NT2/D1 (cell line): ENCODE data around the gene DOK6.
"Not testable (repeated sequence)": the region's sequence is repeated elsewhere in the genome, so short reads cannot be mapped to it uniquely, and the experiment has no call there.

Experiments used
- DNase-seq: peaks from one replicate; pipeline ENCODE4 v3.0.0-alpha.2; 2011; ENCODE audit warnings: low read depth, low spot score
- H3K27me3 ChIP-seq: 2 replicates; pipeline ENCODE4 v1.6.0; 2011; ENCODE audit warnings: mild to moderate bottlenecking; ENCODE audit not compliant: insufficient read length, insufficient read depth
- H3K36me3 ChIP-seq: 2 replicates; pipeline ENCODE4 v1.6.1; 2011; ENCODE audit warnings: mild to moderate bottlenecking, low read length, mixed read lengths; ENCODE audit not compliant: insufficient read depth, insufficient read length
- H3K4me1 ChIP-seq: 2 replicates; pipeline ENCODE4 v1.5.1; 2011; ENCODE audit not compliant: insufficient read depth, insufficient read length
- H3K4me3 ChIP-seq: 2 replicates; pipeline ENCODE4 v1.5.1; 2011; ENCODE audit warnings: low read depth; ENCODE audit not compliant: insufficient read length
- H3K9ac ChIP-seq: 2 replicates; pipeline ENCODE4 v1.6.0; 2011; ENCODE audit warnings: low read depth; ENCODE audit not compliant: insufficient read length
- H3K9me3 ChIP-seq: 2 replicates; pipeline ENCODE4 v1.5.1; 2011; ENCODE audit warnings: mild to moderate bottlenecking, low read length; ENCODE audit not compliant: insufficient read depth
- SUZ12 ChIP-seq: IDR thresholded peaks from 2 replicates; pipeline ENCODE4 v1.6.1; 2011; ENCODE audit not compliant: insufficient read length, insufficient read depth; ENCODE audit errors: extremely low read depth
- YY1 ChIP-seq: IDR thresholded peaks from 2 replicates; pipeline ENCODE4 v1.6.1; 2011; ENCODE audit not compliant: insufficient read length, insufficient read depth
- ZNF274 ChIP-seq: IDR thresholded peaks from 2 replicates; pipeline ENCODE4 v1.6.1; 2011; ENCODE audit warnings: mild to moderate bottlenecking, low read depth, low read length

Gene DOK6

GRCh38 chr18:69804776-69805501 is 404.3 kb downstream of the DOK6 start:
- Histone ChIP-seq H3K36me3 (no peaks in the 10 kb centered on the region), H3K27me3 (no peaks in the 10 kb centered on the region), H3K9me3 (no peaks in the 10 kb centered on the region), H3K4me1 (no peaks in the 10 kb centered on the region), H3K4me3 (no peak overlapping the region), H3K9ac (no peak overlapping the region)
- DNase-seq: no peak
- TF ChIP-seq SUZ12 (no peak), ZNF274 (no peak), YY1 (no peak)

- H3K9ac ChIP-seq: no peak overlapping the region
- H3K4me3 ChIP-seq: no peak overlapping the region
- no peaks in the 10 kb centered on the region for H3K9me3 ChIP-seq
- no peaks in the 10 kb centered on the region for H3K4me1 ChIP-seq
- no peak for DNase-seq
- no peak for TF ChIP-seq ZNF274
- TF ChIP-seq YY1: no peak
- no peak for TF ChIP-seq SUZ12
- H3K27me3 ChIP-seq: no peaks in the 10 kb centered on the region
- no peaks in the 10 kb centered on the region for H3K36me3 ChIP-seq
Measured at GRCh38 chr18:69808399-69808798, 407.7 kb downstream of the DOK6 start.

- Histone ChIP-seq H3K9ac (no peak overlapping the region), H3K9me3 (no peaks in the 10 kb centered on the region; the same call in 1 of the 2 replicates), H3K27me3 (no peaks in the 10 kb centered on the region), H3K36me3 (no peaks in the 10 kb centered on the region), H3K4me3 (no peak overlapping the region), H3K4me1 (no peaks in the 10 kb centered on the region)
- no peak for TF ChIP-seq SUZ12
- DNase-seq: no peak
Measured at GRCh38 chr18:69813559-69813958, 412.9 kb downstream of the DOK6 start.

GRCh38 chr18:69814861-69815385 is 414.2 kb downstream of the DOK6 start:
- H3K9me3 ChIP-seq: no peaks in the 10 kb centered on the region; the same call in 1 of the 2 replicates
- no peaks in the 10 kb centered on the region for H3K27me3 ChIP-seq
- no peaks in the 10 kb centered on the region for H3K4me1 ChIP-seq
- no peak for TF ChIP-seq ZNF274
- TF ChIP-seq SUZ12: no peak
- no peak for TF ChIP-seq YY1
- no peak overlapping the region for H3K9ac ChIP-seq
- no peak overlapping the region for H3K4me3 ChIP-seq
- DNase-seq: no peak
- no peaks in the 10 kb centered on the region for H3K36me3 ChIP-seq

GRCh38 chr18:69817335-69817940 is 416.8 kb downstream of the DOK6 start:
- Histone ChIP-seq H3K27me3 (no peaks in the 10 kb centered on the region), H3K36me3 (no peaks in the 10 kb centered on the region), H3K9ac (no peak overlapping the region), H3K9me3 (no peaks in the 10 kb centered on the region; the same call in 1 of the 2 replicates), H3K4me3 (no peak overlapping the region), H3K4me1 (no peaks in the 10 kb centered on the region)
- no peak for TF ChIP-seq ZNF274
- no peak for TF ChIP-seq SUZ12
- no peak for TF ChIP-seq YY1
- no peak for DNase-seq

- Histone ChIP-seq H3K4me1 (no peaks in the 10 kb centered on the region), H3K27me3 (no peaks in the 10 kb centered on the region), H3K4me3 (no peak overlapping the region), H3K9me3 (no peaks in the 10 kb centered on the region), H3K36me3 (no peaks in the 10 kb centered on the region), H3K9ac (no peak overlapping the region)
- no peak for DNase-seq
- TF ChIP-seq ZNF274 (no peak), SUZ12 (no peak), YY1 (no peak)
Measured at GRCh38 chr18:69819460-69819859, 418.8 kb downstream of the DOK6 start.

- Histone ChIP-seq H3K9me3 (no peaks in the 10 kb centered on the region), H3K36me3 (no peaks in the 10 kb centered on the region), H3K9ac (no peak overlapping the region), H3K27me3 (no peaks in the 10 kb centered on the region), H3K4me3 (no peak overlapping the region), H3K4me1 (no peaks in the 10 kb centered on the region)
- no peak for TF ChIP-seq SUZ12
- TF ChIP-seq YY1: no peak
- no peak for TF ChIP-seq ZNF274
- no peak for DNase-seq
Measured at GRCh38 chr18:69820538-69820937, 419.9 kb downstream of the DOK6 start.

GRCh38 chr18:69830189-69830588 is 429.5 kb downstream of the DOK6 start:
- no peaks in the 10 kb centered on the region for H3K27me3 ChIP-seq
- no peak overlapping the region for H3K4me3 ChIP-seq
- no peaks in the 10 kb centered on the region for H3K36me3 ChIP-seq
- DNase-seq: no peak
- no peaks in the 10 kb centered on the region for H3K9me3 ChIP-seq
- TF ChIP-seq ZNF274 (no peak), YY1 (no peak), SUZ12 (no peak)
- H3K4me1 ChIP-seq: no peaks in the 10 kb centered on the region
- no peak overlapping the region for H3K9ac ChIP-seq

- H3K9ac ChIP-seq, H3K27me3 ChIP-seq, H3K4me3 ChIP-seq, H3K9me3 ChIP-seq, H3K36me3 ChIP-seq, DNase-seq, H3K4me1 ChIP-seq: not testable (repeated sequence)
Measured at GRCh38 chr18:69834980-69835379, 434.3 kb downstream of the DOK6 start.
